PC-9 (cell line): ENCODE results near the gene G0S2.

ENCODE experiments used
- EZH2 ChIP-seq: fragments of 200-600 bp; sonication (generic); IDR thresholded peaks from 2 replicates; pipeline ENCODE4 v1.8.0; 2017; ENCODE audit warnings: antibody characterized with exemption, low read depth
- TF ChIP-seq, protein P1 (sequence below): fragments of 200-600 bp; sonication (generic); conservative IDR thresholded peaks from 2 replicates; pipeline ENCODE4 v1.6.1; 2017; ENCODE audit warnings: mixed run types, antibody characterized with exemption, mild to moderate bottlenecking, moderate library complexity

DNA sequence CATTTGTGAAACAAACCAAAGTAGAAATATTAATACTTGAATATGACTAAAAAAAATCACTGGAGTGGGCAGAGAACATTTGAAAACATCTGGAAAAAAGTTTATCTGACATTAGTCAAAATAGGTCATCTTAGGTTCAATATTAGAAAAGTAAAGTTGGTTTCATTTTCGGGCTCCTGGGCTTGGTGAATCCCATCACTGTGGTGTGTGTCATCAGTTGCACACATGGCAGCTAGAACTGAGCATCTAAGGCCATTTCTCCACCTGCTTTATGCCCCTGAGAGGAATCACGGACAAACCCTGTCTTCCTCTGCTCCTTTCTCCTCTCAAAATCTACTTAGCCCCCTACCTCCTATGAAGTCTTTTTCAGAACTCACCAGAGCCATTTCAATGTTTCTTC, 34.9 kb downstream of the G0S2 start:
- TF ChIP-seq, protein P1, sequence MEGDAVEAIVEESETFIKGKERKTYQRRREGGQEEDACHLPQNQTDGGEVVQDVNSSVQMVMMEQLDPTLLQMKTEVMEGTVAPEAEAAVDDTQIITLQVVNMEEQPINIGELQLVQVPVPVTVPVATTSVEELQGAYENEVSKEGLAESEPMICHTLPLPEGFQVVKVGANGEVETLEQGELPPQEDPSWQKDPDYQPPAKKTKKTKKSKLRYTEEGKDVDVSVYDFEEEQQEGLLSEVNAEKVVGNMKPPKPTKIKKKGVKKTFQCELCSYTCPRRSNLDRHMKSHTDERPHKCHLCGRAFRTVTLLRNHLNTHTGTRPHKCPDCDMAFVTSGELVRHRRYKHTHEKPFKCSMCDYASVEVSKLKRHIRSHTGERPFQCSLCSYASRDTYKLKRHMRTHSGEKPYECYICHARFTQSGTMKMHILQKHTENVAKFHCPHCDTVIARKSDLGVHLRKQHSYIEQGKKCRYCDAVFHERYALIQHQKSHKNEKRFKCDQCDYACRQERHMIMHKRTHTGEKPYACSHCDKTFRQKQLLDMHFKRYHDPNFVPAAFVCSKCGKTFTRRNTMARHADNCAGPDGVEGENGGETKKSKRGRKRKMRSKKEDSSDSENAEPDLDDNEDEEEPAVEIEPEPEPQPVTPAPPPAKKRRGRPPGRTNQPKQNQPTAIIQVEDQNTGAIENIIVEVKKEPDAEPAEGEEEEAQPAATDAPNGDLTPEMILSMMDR: no peak
- no peak for TF ChIP-seq EZH2
